Neural crest cell (in vitro differentiated cells): ENCODE measurements around the gene SOX3. TPM values are rescaled to one million over a fixed set of nuclear protein-coding genes. Genes with fewer than 3 reads are reported as not detected.

Source experiments
- DNase-seq: peaks from one replicate; pipeline ENCODE4 v3.0.0; 2021; ENCODE audit warnings: low read depth, mixed read lengths, low spot score
- H3K27ac Mint-ChIP-seq: one replicate; pipeline ENCODE4 v1.8.0; 2021; ENCODE audit warnings: mild to moderate bottlenecking, mixed read lengths; ENCODE audit not compliant: unreplicated experiment
- H3K27me3 Mint-ChIP-seq: 2 replicates; pipeline ENCODE4 v1.8.0; 2021; ENCODE audit warnings: low read depth, mild to moderate bottlenecking, mixed read lengths
- H3K36me3 Mint-ChIP-seq: 2 replicates; pipeline ENCODE4 v1.8.0; 2021; ENCODE audit warnings: low read depth, mild to moderate bottlenecking, mixed read lengths
- H3K4me1 Mint-ChIP-seq: 2 replicates; pipeline ENCODE4 v1.8.0; 2021; ENCODE audit warnings: mixed read lengths
- H3K4me3 Mint-ChIP-seq: one replicate; pipeline ENCODE4 v1.8.0; 2021; ENCODE audit warnings: mild to moderate bottlenecking, mixed read lengths
- H3K9me3 Mint-ChIP-seq: 2 replicates; pipeline ENCODE4 v1.8.0; 2021; ENCODE audit warnings: mixed read lengths
- CTCF ChIP-seq: fragments of 200-600 bp; sonication (generic); conservative IDR thresholded peaks from 2 replicates; pipeline ENCODE4 v1.5.0; 2021; ENCODE audit warnings: antibody characterized with exemption, mild to moderate bottlenecking
- total RNA-seq: library from RNA; stranded (reverse); gene quantifications from 2 replicates; pipeline ENCODE4 v1.2.1, GENCODE V29; 2021

SOX3 gene
- total RNA-seq, 1 donor from 2014 or later: 205 TPM

GRCh38 chrX:140503238-140503601 lies 1.6 kb downstream of the SOX3 start:
- no peaks in the 10 kb centered on the region for H3K9me3 Mint-ChIP-seq
- H3K27me3 Mint-ChIP-seq: peaks cover 90% of the 10 kb centered on the region
- H3K4me3 Mint-ChIP-seq: peak overlapping the region; percentile 97
- TF ChIP-seq CTCF: peak; percentile 11
- DNase-seq: no peak
- peaks cover 63% of the 10 kb centered on the region for H3K4me1 Mint-ChIP-seq
- peaks cover 17% of the 10 kb centered on the region for H3K36me3 Mint-ChIP-seq
- H3K27ac Mint-ChIP-seq: peak overlapping the region; percentile 92

GRCh38 chrX:140502491-140503237 lies 2.2 kb downstream of the SOX3 start:
- Mint-ChIP-seq H3K4me3 (peak overlapping the region; percentile 97), H3K27me3 (peaks cover 88% of the 10 kb centered on the region), H3K9me3 (no peaks in the 10 kb centered on the region), H3K27ac (peak overlapping the region; percentile 92), H3K4me1 (peaks cover 59% of the 10 kb centered on the region), H3K36me3 (peaks cover 17% of the 10 kb centered on the region)
- no peak for DNase-seq
- TF ChIP-seq CTCF: no peak

GRCh38 chrX:140501940-140502468 lies 2.9 kb downstream of the SOX3 start:
- TF ChIP-seq CTCF: no peak
- Mint-ChIP-seq H3K36me3 (peaks cover 17% of the 10 kb centered on the region), H3K4me3 (peak overlapping the region; percentile 97), H3K27ac (peak overlapping the region; percentile 90), H3K27me3 (peaks cover 82% of the 10 kb centered on the region), H3K4me1 (peaks cover 53% of the 10 kb centered on the region), H3K9me3 (no peaks in the 10 kb centered on the region)
- DNase-seq: no peak

GRCh38 chrX:140501321-140501720 lies 3.5 kb downstream of the SOX3 start:
- Mint-ChIP-seq H3K4me1 (peaks cover 48% of the 10 kb centered on the region), H3K27ac (peak overlapping the region; percentile 43), H3K9me3 (no peaks in the 10 kb centered on the region), H3K27me3 (peaks cover 77% of the 10 kb centered on the region), H3K4me3 (peak overlapping the region; percentile 97), H3K36me3 (peaks cover 17% of the 10 kb centered on the region)
- TF ChIP-seq CTCF: no peak
- no peak for DNase-seq

GRCh38 chrX:140500441-140500840 lies 4.4 kb downstream of the SOX3 start:
- Mint-ChIP-seq H3K4me1 (peaks cover 52% of the 10 kb centered on the region), H3K9me3 (no peaks in the 10 kb centered on the region), H3K36me3 (peaks cover 17% of the 10 kb centered on the region), H3K27me3 (peaks cover 74% of the 10 kb centered on the region), H3K4me3 (peak overlapping the region; percentile 97), H3K27ac (peak overlapping the region; percentile 19)
- DNase-seq: no peak
- TF ChIP-seq CTCF: no peak
